Measurements from ENCODE around the gene OR2T10.
A peak's percentile ranks its signal among the peaks of the same experiment; 100 is the strongest.
"Not testable (repeated sequence)": the region's sequence is repeated elsewhere in the genome, so short reads cannot be mapped to it uniquely, and the experiment has no call there.

Gene OR2T10, protein sequence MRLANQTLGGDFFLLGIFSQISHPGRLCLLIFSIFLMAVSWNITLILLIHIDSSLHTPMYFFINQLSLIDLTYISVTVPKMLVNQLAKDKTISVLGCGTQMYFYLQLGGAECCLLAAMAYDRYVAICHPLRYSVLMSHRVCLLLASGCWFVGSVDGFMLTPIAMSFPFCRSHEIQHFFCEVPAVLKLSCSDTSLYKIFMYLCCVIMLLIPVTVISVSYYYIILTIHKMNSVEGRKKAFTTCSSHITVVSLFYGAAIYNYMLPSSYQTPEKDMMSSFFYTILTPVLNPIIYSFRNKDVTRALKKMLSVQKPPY

DNA sequence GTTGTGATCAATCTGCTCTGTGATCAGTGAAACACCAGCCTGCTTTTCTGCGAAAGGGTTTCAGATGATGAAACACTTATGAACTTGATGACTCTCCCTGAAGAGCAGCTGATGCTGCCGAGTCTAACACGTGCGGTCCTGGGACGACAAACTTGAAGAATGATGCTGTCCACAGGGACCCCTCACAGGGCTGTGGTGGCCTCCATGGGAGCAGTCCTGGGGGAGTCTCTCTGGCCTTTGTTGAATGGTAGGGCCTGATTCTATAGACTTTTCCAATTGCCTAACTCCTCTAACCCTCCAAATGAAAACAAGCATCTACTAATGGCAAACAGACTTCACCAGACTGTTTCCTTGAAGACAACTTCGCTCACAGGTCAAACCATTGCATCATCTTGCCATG lies at the start of gene OR2T10:
OR2T10 (minus strand) TSS at position 112 of the 400 bp plus-strand sequence. CDS start 3,932 bp downstream, outside the sequence.
- DNase-seq, result no peak

DNA sequence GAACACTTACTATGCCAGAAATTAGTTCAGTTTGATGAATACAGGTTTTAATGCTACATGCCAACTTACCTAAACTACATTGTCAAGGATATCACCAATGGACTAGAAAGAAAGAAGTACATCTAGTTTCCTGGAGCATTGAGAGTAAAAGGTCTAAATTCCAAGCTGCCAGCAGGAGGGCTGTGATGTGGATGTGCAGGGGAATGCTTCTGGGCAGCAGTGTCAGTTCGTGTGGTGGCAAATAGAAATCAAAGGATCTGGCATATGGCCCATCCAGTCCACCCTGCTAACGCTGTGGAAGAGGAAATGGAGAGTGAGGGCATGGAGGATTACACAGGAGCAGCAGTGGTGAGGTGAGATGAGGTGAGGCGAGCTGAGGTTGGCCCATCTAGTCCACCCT lies 47.7 kb upstream of the OR2T10 start, which contains the start of gene OR2T35:
OR2T35 (minus strand) TSS at position 101 of the 400 bp plus-strand sequence. CDS start 6,020 bp downstream, outside the sequence.
- not testable (repeated sequence) for DNase-seq

GRCh38 chr1:248642971-248643651 lies 45.6 kb upstream of the OR2T10 start:
- DNase-seq, result not testable (repeated sequence)

DNA sequence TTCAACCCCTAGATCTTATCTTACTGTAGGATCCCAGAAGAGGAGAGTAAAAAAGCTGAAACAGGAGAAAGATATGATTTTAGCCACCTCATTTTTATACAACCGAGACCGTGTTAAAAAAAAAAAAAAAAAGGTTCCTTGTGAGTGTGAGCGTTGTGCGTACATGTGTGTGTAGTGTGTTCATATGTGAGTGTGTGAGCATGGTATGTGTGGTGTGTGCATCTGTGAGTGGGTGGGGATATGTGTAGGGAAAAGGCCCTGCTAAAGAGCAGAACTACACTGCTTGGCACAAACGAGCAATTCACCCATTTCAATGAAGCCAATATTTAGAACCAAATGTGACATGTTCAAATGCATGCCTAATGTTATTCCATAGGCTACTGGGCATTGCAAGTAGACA lies 44.1 kb upstream of the OR2T10 start:
- DNase-seq, result not testable (repeated sequence)

GRCh38 chr1:248640906-248641305 lies 43.4 kb upstream of the OR2T10 start:
- not testable (repeated sequence) for DNase-seq

- DNase-seq, result not testable (repeated sequence)
Observed at GRCh38 chr1:248639652-248640051, 42.2 kb upstream of the OR2T10 start.

GRCh38 chr1:248636612-248637011 lies 39.1 kb upstream of the OR2T10 start:
- DNase-seq, result not testable (repeated sequence)

GRCh38 chr1:248634991-248635390 lies 37.5 kb upstream of the OR2T10 start, which contains the start of gene OR2T11:
OR2T11 (minus strand) TSS chr1:248635091; CDS start chr1:248627128, 7,963 bp downstream.
- DNase-seq, result not testable (repeated sequence)

- no peak for DNase-seq
Observed at GRCh38 chr1:248631354-248632008, 34.0 kb upstream of the OR2T10 start.

DNA sequence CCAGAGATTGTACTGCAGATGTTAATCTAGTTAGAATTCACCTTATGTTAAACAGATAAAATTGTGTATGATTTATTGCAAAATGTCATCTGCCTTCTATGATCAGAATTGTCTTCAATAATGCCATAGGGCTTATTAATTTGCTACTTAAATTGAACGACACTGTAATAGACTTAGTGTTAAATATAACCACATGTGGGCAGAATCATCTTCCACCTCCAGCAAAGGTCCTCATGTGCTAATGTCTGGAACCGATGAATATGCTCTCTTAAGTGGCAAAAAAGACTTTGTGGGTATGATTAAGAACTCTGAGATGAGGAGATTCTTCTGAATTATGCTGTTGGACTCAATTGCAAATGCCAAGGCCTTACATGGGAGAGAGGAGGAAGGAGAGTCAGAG lies 33.1 kb upstream of the OR2T10 start:
- DNase-seq, result no peak

- no peak for DNase-seq
Observed at GRCh38 chr1:248627971-248628844, 30.7 kb upstream of the OR2T10 start.

GRCh38 chr1:248625971-248626370 lies 28.5 kb upstream of the OR2T10 start:
- no peak for DNase-seq

DNA sequence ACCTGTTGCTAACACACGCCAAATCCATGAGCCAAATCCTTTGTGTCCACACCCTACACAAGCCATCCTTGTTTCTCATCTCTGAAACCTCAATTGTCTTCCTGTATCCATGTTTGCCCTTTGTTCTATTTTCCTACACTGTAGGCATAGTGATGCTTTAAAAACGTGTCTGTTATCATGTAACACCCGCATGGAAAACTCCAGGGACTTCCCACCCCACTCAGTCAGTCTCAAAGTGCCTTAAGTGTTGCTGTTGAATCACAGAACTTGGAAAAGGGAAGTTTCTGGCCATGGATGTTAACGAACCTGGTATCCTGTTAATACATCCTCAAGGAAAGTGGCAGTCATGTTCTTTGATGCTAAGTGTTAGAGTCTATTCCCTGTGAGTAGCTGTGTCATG lies 27.7 kb upstream of the OR2T10 start:
- DNase-seq, result no peak

- DNase-seq, result peak; percentile 31
Observed at GRCh38 chr1:248622570-248623001, 25.1 kb upstream of the OR2T10 start.

GRCh38 chr1:248621770-248622169 lies 24.3 kb upstream of the OR2T10 start:
- DNase-seq, result no peak

- peak; percentile 27 for DNase-seq
Observed at GRCh38 chr1:248618878-248619277, 21.4 kb upstream of the OR2T10 start.

- DNase-seq, result no peak
Observed at GRCh38 chr1:248618119-248618518, 20.6 kb upstream of the OR2T10 start.

- no peak for DNase-seq
Observed at GRCh38 chr1:248613742-248614141, 16.2 kb upstream of the OR2T10 start.

DNA sequence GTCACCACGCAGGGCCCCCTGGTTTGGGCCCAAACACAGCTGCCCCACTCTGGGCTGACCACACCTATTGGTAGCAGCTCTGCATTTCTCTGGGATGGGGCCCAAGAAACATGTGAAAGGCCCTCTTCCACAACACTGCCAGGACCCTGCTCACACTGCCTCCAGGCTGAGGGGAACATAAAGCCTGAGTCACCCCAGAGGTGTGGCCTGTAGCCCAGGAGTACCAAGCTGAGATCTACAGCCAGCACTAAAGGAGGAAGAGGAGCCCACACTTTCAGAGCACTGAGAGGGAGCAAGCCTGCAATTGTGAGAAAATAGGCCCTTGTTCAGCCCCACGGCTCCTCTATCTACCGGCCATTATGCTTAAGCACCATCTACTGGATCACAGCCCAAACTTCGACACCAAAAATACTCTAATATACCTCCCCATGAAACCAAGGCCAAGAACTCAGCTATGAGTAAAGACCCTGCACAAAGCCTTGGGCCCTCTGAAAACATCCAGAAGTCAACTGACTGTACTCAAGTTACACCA lies 14.4 kb upstream of the OR2T10 start:
- DNase-seq, result no peak

GRCh38 chr1:248610301-248610700 lies 12.8 kb upstream of the OR2T10 start:
- no peak for DNase-seq

DNA sequence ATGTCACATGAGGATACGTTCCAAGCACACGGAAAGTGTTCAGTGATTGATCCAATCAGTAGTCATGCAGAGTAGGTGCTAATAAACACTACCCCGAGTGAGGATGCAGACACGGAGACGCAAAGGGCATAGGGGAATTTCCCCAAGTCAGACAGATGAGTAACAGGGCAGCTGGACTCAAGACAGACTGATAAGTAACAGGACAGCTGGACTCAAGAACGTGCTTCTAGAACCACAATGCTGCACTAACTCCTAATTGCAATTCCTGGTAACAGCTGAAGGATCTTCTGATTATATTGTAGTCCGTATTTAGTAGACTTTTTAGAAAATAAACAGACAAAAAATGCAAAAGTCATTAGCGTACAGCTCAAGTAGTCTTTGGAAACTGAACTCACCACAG lies 1.9 kb upstream of the OR2T10 start:
- DNase-seq, result no peak

DNA sequence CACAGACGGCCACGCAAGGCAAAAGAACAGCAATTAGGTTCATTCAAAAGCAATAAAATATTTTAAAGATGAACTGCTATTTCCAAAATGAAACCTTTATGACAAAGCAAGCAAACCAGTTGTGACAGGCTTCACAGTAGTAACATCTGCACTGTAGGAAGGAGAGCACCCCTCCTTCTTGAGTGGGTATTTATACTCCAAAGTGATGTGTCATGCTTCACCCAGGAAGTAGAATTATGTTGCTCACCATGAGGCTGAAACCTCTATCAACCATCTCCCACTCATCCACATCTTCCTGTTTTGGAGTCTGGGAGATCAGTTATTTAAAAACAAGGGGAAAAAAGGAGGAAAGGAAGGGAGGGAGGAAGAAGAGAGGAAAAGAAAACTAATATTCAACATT lies 885 bp downstream of the OR2T10 start:
- DNase-seq, result no peak
